Urinary bladder (tissue), 4 donors: ENCODE measurements around the gene NUP62. TPM values are rescaled to one million over a fixed set of nuclear protein-coding genes. Genes with fewer than 3 reads are reported as not detected.

ENCODE experiments used
- DNase-seq: peaks from one replicate; pipeline ENCODE4 v3.0.0-alpha.2; 2015; ENCODE audit errors: extremely low spot score
- H3K27ac ChIP-seq: one replicate; pipeline ENCODE4 v1.5.1; 2013; ENCODE audit warnings: low read depth, mild to moderate bottlenecking, moderate library complexity
- H3K36me3 ChIP-seq: one replicate; pipeline ENCODE4 v1.6.1; 2013; ENCODE audit warnings: mild to moderate bottlenecking, moderate library complexity; ENCODE audit not compliant: insufficient read depth
- H3K4me1 ChIP-seq: one replicate; pipeline ENCODE4 v1.6.1; 2013; ENCODE audit warnings: mild to moderate bottlenecking, moderate library complexity; ENCODE audit not compliant: insufficient read depth
- H3K4me3 ChIP-seq: one replicate; pipeline ENCODE4 v1.5.1; 2013; ENCODE audit warnings: low read depth, low read length
- WGBS: extraction: QIAGEN DNeasy Blood & Tissue Kit; methylation state at CpG from one replicate; pipeline ENCODE4 v1.1.7; 2013; 5-methylcytosine and 5-hydroxymethylcytosine counted together
- polyA plus RNA-seq: library from polyadenylated mRNA; stranded (reverse); fragments of 200-250 nt; gene quantifications from one replicate; pipeline ENCODE4 v1.2.3, GENCODE V29; 2013
- total RNA-seq: library from RNA; depleted of rRNA; stranded (reverse); fragments of >200 nt; gene quantifications from one replicate; pipeline ENCODE4 v1.2.3, GENCODE V29; 2014
- donor health status: healthy with polysubstance abuse.
- donor health status: healthy.

The NUP62 gene
- total and polyA plus RNA-seq, 2 donors = 22.7 to 40.5 TPM

- no peak overlapping the region for H3K27ac ChIP-seq
- no peaks in the 10 kb centered on the region for H3K4me1 ChIP-seq
- 97% methylated on average over 14 of the region's 14 CpGs for WGBS
- no peak for DNase-seq
- peaks cover 16% of the 10 kb centered on the region for H3K36me3 ChIP-seq
- no peak overlapping the region for H3K4me3 ChIP-seq
These were observed 46.7 kb downstream of the NUP62 start for GRCh38 chr19:49882643-49883042.

DNA sequence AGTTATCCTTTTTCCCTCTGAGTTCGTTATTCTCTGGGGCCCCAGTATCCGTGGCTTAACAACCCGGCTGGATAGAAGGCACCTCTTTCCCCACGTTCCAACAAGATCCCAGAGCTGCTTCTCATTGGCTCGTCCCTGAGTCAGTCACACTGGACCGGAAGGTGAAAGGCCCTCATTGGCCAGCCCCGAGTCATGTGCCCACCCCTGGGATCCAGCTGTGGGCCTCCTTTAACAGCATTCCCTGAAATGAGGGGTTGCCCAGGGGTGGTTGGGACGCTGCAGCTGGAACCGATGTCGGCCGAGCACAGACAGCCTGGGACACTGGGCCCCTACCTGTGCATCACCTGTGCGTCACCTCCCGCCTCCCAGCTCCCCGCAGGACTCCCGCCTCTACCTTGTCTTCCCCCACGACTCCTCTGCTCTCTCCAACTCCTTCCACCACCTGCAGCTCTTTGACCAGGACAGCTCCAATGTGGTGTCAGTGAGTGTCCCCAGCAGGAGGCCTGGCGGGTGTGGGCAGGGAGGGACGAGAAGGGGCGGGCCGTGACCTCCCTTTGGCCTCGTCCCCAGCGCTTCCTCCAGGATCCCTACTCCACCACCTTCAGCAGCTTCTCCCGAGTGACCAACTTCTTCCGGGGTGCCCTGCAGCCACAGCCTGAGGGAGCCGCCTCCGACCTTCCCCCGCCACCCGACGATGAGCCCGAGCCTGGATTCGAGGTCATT is 47.5 kb downstream of the NUP62 start:
- H3K4me3 ChIP-seq = no peak overlapping the region
- WGBS = 93% methylated on average over 31 of the region's 31 CpGs
- H3K27ac ChIP-seq = no peak overlapping the region
- no peaks in the 10 kb centered on the region for H3K4me1 ChIP-seq
- no peak for DNase-seq
- peaks cover 16% of the 10 kb centered on the region for H3K36me3 ChIP-seq

DNA sequence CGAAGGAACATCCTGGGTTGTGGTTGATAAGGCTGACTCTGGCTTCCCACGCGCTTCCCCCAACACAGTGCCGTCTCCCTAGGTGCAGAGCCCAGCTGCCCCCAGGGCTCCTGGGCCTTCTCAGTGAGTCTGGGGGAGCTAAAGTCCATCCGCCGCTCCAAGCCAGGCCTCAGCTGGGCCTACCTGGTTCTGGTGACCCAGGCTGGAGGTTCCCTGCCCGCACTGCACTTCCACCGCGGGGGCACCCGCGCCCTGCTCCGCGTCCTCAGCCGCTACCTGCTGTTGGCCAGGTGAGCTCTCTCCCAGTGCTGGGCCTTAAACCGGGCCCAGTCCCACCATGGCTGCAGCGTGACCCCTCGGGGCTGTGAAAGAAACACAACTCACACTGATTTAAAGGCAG is 48.1 kb downstream of the NUP62 start:
- no peak overlapping the region for H3K4me3 ChIP-seq
- H3K27ac ChIP-seq = no peak overlapping the region
- 96% methylated on average over 17 of the region's 17 CpGs for WGBS
- DNase-seq = no peak
- H3K36me3 ChIP-seq = peaks cover 16% of the 10 kb centered on the region
- no peaks in the 10 kb centered on the region for H3K4me1 ChIP-seq

- H3K4me1 ChIP-seq = no peaks in the 10 kb centered on the region
- no peak for DNase-seq
- no peak overlapping the region for H3K4me3 ChIP-seq
- H3K36me3 ChIP-seq = peaks cover 16% of the 10 kb centered on the region
- no peak overlapping the region for H3K27ac ChIP-seq
- 93% methylated on average over 10 of the region's 10 CpGs for WGBS
These were observed 49.0 kb downstream of the NUP62 start for GRCh38 chr19:49880162-49880869.

DNA sequence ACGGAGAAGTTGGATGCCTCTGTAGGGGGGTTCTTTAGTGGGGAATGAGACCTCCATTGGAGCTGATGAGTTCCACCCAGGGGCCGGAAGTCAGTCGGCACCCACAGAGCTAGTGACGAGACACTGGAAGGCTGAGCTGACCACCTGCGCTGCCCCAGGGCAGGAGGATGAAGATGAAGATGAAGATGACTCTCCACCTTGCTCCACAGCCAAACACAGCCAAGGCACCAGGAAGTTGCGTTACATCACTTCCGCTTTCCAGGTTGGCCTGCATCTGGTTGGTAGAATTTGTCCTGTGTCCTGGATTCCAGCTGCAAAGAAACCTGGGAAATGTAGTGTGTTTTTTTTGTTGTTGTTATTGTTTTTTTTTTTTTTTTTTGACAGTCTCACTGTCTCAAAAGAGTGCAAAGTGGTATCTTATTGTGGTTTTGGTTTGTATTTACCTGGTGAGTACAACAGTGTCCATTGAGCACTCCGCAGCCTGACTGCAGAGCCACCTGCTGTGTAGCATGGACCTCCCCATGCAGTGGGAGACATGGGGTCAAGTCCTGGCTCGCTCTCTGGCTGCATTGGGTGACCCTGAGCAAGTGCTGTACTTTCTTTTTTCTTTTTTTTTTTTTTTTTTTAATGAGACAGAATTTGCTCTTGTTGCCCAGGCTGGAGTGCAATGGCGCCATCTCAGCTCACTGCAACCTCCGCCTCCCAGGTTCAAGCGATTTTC is 49.9 kb downstream of the NUP62 start:
- Histone ChIP-seq H3K4me1 (no peaks in the 10 kb centered on the region), H3K4me3 (no peak overlapping the region), H3K27ac (no peak overlapping the region), H3K36me3 (peaks cover 14% of the 10 kb centered on the region)
- DNase-seq = no peak
- 95% methylated on average over 12 of the region's 12 CpGs for WGBS

- no peak for DNase-seq
- Histone ChIP-seq H3K4me1 (no peaks in the 10 kb centered on the region), H3K4me3 (no peak overlapping the region), H3K27ac (no peak overlapping the region), H3K36me3 (peaks cover 7% of the 10 kb centered on the region)
- 84% methylated on average over 9 of the region's 9 CpGs for WGBS
These were observed 50.6 kb downstream of the NUP62 start for GRCh38 chr19:49878744-49879070.

DNA sequence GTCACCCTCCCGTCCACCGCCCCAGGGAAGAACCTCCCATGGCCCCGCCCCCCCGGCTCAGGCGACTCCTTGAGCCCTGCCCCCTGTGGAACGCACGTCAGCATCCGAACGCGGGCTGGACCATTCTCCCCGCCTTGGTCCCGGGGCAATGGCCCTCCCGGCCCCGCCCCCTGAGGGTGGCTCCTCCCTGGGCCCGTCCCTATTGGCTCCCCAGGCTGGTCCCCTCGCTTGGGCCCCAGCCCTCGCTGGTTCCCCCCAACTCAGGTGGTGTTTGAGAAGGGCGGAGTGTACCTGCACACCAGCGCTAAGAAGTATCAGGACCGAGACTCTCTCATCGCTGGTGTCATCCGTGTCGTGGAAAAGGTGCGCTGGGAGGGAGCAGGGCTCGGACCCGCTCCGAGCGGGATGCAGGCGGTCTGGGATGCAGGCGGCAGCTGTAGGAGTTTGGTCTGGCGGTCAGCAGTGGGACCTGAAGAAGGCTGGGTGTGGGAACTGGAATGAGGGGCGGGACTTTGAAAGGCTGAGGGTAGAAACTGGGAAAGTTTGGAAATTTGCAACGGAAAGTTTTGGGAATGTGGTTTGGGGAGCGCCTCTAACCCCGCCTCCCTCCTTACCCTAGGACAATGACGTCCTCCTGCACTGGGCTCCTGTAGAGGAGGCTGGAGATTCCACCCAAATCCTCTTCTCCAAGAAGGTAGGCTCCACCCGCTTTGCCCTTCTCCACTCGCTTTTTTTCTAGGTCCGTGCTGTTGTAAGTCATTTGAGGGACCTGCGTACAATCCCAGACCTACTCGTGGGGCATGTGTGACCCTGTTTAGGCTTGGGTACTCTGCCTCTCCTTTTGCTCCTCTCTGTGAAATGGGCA is 51.2 kb downstream of the NUP62 start:
- Histone ChIP-seq H3K36me3 (peaks cover 7% of the 10 kb centered on the region), H3K4me1 (no peaks in the 10 kb centered on the region), H3K27ac (peak overlapping the region; percentile 94), H3K4me3 (peak overlapping the region; percentile 41)
- peak; percentile 94 for DNase-seq
- WGBS = 7% methylated on average over 41 of the region's 41 CpGs

DNA sequence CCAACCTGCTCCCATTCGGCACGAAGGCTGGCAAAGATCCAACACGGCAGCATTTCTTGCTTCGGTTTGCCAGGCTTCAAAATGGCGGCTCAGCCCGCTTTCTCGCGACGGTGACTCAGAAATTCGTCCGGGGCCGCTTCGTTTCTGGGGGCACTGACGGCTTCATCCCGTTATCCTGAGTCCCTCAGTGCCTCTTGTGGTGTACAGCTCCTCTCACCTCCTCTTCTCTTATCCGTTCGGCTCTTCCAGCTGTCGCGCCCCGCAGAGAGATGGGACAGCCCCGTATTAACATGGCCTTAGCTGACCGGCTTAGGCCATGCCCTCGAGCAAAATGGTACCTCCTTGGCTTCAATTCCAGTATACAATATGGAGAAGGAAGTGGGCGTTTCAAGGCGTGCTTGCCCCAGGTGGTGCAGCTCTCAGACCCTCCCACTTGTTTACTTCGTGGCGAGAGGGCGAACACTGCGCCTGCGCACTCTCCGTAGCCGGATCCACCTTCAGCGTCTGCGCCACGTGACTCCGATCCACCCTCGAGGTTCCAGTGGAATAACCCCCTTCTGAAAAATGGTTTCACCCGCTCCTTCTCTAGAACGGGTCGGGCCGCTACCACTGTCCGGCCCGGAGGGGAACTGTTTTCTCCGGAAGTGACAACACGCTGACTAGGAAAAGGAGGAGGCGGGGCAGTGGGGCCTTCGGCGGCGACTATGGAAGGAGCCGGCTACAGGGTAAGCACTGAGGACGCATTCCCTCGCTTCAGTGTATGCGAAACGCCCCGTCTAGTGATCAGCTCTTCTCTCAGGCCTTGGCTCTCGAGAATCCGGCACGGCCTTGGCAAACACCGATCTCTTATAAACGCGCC is 52.1 kb downstream of the NUP62 start, which contains the start of the genes AKT1S1 and TBC1D17:
Gene AKT1S1 (minus strand): TSS at position 336 of the 859 bp plus-strand sequence. CDS start 4,060 bp downstream, outside the sequence.
Gene TBC1D17 (plus strand): TSS at position 683 of the 859 bp plus-strand sequence. CDS start 22 bp downstream, at position 705.
- DNase-seq = peak; percentile 99
- WGBS = under 1% methylated on average over 61 of the region's 61 CpGs
- H3K4me3 ChIP-seq = peak within 1 kb of the TSS; percentile 59
- no peaks in the 10 kb centered on the region for H3K4me1 ChIP-seq
- peaks cover 7% of the 10 kb centered on the region for H3K36me3 ChIP-seq
- peak within 1 kb of the TSS; percentile 94 for H3K27ac ChIP-seq

DNA sequence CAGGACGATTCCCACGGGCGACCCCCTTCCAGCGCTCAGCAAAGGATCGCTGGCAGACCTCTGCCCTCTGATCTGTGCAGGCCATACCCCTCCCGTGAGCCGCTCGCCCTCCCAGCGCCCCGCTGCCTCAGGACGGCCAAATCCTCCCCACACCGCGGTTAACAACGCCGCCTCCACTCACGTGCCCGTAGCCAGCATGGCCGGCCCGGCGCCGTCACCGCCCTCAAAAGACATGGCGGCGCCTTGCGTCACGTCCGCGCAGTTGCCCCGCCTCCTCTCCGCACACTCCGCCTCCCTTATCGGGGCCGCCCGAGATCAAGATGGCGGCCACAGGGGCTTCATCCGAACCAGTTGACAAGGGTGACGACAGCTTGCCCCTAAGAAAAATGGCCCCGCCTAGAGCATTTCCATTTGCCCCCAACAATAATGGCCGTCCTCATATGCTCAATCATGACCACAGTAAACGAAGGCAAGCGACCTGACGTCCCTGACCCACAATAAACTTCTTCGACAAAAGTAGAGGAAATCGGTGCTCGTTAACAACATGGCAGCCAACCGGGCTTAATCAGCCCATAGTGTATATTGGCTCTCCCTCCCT is 52.8 kb downstream of the NUP62 start:
- peak overlapping the region; percentile 94 for H3K27ac ChIP-seq
- peaks cover 3% of the 10 kb centered on the region for H3K36me3 ChIP-seq
- no peaks in the 10 kb centered on the region for H3K4me1 ChIP-seq
- H3K4me3 ChIP-seq = peak overlapping the region; percentile 59
- under 1% methylated on average over 46 of the region's 46 CpGs for WGBS
- peak; percentile 99 for DNase-seq

- under 1% methylated on average over 28 of the region's 28 CpGs for WGBS
- peak overlapping the region; percentile 76 for H3K27ac ChIP-seq
- no peaks in the 10 kb centered on the region for H3K4me1 ChIP-seq
- peak overlapping the region; percentile 59 for H3K4me3 ChIP-seq
- no peaks in the 10 kb centered on the region for H3K36me3 ChIP-seq
- DNase-seq = no peak
These were observed 53.4 kb downstream of the NUP62 start for GRCh38 chr19:49875857-49876421.

DNA sequence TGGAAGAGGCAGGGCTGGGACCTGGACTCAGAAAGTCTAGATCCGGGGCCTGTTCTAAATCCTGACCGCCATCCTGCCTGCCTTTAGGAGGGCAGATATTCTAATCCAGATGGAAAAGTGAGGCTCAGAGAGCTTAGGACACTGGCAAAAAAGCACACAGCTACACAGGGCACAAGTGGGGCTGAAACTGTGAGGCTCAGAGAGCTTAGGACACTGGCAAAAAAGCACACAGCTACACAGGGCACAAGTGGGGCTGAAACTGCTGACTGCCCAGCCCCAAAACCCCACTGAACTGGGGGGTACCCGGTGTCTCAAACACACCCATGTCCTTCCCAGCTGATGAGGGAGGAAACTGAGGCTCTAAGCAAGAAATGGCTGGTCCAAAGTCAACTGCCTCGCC is 54.1 kb downstream of the NUP62 start:
- DNase-seq = no peak
- Histone ChIP-seq H3K36me3 (no peaks in the 10 kb centered on the region), H3K4me3 (no peak overlapping the region), H3K27ac (no peak overlapping the region), H3K4me1 (no peaks in the 10 kb centered on the region)
- 88% methylated on average over 4 of the region's 4 CpGs for WGBS
